Measurements from ENCODE around the gene NARS2. TPM values are rescaled to one million over a fixed set of nuclear protein-coding genes. Genes with fewer than 3 reads are reported as not detected.
"Not testable (repeated sequence)": the region's sequence is repeated elsewhere in the genome, so short reads cannot be mapped to it uniquely, and the experiment has no call there.

The NARS2 gene
- total RNA-seq, 1 donor from 2014 or later, result 25.5 TPM

DNA sequence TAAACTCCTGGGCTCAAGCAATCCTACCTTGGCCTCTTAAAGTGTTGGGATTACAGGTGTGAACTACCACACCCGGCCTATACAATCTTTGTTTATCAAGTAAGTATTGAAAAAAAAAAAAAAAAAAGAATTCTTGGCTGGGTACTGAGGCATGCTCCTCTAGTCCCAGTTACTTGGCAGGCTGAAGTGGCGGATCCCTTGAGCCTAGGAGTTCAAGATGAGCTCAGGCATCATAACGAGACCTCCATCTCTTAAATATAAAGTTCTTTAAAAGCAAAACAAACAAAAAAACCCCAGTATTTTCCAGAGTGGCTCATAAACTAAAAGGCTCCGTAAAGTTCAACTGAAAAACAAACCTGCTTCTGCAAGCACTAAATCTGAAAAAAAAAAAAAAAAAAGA, 106.7 kb downstream of the NARS2 start:
- DNase-seq (ENCODE audit: low read depth), result no peak
- Histone ChIP-seq H3K27me3 (ENCODE audit: control insufficient read depth, insufficient read depth, low read length) (no peaks in the 10 kb centered on the region), H3K4me3 (ENCODE audit: low read depth, low read length) (no peak overlapping the region), H3K36me3 (ENCODE audit: control insufficient read depth, insufficient read depth, low read length) (no peaks in the 10 kb centered on the region)
- TF ChIP-seq CTCF (IDR thresholded peaks at IDR 0.05; ENCODE audit: insufficient read depth, low read length, poor library complexity, severe bottlenecking), result no peak

- no peak overlapping the region for H3K4me3 ChIP-seq (ENCODE audit: low read depth, low read length)
These were observed 107.3 kb downstream of the NARS2 start for GRCh38 chr11:78467370-78467769.

GRCh38 chr11:78465169-78465942, 109.3 kb downstream of the NARS2 start:
- H3K4me3 ChIP-seq (ENCODE audit: low read depth, low read length), result no peak overlapping the region
- no peaks in the 10 kb centered on the region for H3K36me3 ChIP-seq (ENCODE audit: control insufficient read depth, insufficient read depth, low read length)
- H3K27me3 ChIP-seq (ENCODE audit: control insufficient read depth, insufficient read depth, low read length), result no peaks in the 10 kb centered on the region
- no peak for DNase-seq (ENCODE audit: low read depth)
- TF ChIP-seq CTCF (IDR thresholded peaks at IDR 0.05; ENCODE audit: insufficient read depth, low read length, poor library complexity, severe bottlenecking), result no peak

More at GRCh38 chr11:78467370-78467769, 107.3 kb downstream of the NARS2 start:
- no peak for DNase-seq (ENCODE audit: low read depth)
- no peaks in the 10 kb centered on the region for H3K36me3 ChIP-seq (ENCODE audit: control insufficient read depth, insufficient read depth, low read length)
- TF ChIP-seq CTCF (IDR thresholded peaks at IDR 0.05; ENCODE audit: insufficient read depth, low read length, poor library complexity, severe bottlenecking), result no peak
- H3K27me3 ChIP-seq (ENCODE audit: control insufficient read depth, insufficient read depth, low read length), result no peaks in the 10 kb centered on the region

DNA sequence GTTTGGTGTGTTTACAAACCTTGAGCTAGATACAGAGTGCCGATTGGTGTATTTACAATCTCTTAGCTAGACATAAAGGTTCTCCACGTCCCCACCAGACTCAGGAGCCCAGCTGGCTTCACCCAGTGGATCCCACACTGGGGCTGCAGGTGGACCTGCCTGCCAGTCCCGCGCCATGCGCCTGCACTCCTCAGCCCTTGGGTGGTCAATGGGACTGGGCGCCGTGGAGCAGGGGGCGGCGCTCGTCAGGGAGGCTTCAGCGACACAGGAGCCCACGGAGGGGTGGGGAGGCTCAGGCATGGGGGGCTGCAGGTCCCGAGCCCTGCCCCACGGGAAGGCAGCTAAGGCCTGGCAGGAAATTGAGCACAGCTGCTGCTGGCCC, 109.9 kb downstream of the NARS2 start:
- H3K27me3 ChIP-seq (ENCODE audit: control insufficient read depth, insufficient read depth, low read length); H3K4me3 ChIP-seq (ENCODE audit: low read depth, low read length); DNase-seq (ENCODE audit: low read depth); H3K36me3 ChIP-seq (ENCODE audit: control insufficient read depth, insufficient read depth, low read length): not testable (repeated sequence)

- H3K36me3 ChIP-seq (ENCODE audit: control insufficient read depth, insufficient read depth, low read length), result no peaks in the 10 kb centered on the region
- H3K4me3 ChIP-seq (ENCODE audit: low read depth, low read length), result no peak overlapping the region
- no peaks in the 10 kb centered on the region for H3K27me3 ChIP-seq (ENCODE audit: control insufficient read depth, insufficient read depth, low read length)
- no peak for TF ChIP-seq CTCF (IDR thresholded peaks at IDR 0.05; ENCODE audit: insufficient read depth, low read length, poor library complexity, severe bottlenecking)
- DNase-seq (ENCODE audit: low read depth), result no peak
These were observed 114.2 kb downstream of the NARS2 start for GRCh38 chr11:78460471-78460870.

DNA sequence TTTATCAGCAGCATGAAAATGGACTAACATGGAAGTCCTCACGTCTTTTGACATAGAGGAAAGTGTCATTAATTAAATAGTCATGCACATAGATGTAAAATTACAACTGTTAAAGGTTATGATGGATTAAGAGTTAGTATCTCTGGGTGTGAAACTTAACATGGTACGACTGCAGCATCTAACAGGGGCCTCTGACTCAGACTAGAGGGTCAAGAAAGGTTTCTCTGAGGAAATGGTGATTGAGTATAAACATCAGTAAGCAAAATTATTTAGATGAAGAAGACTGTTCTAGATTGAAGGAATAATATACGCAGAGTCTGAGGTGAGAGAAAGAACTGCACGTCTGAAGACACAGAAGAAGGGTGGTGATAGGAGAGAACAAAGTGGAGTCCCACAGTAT, 114.9 kb downstream of the NARS2 start:
- DNase-seq (ENCODE audit: low read depth), result no peak
- Histone ChIP-seq H3K4me3 (ENCODE audit: low read depth, low read length) (no peak overlapping the region), H3K36me3 (ENCODE audit: control insufficient read depth, insufficient read depth, low read length) (no peaks in the 10 kb centered on the region), H3K27me3 (ENCODE audit: control insufficient read depth, insufficient read depth, low read length) (no peaks in the 10 kb centered on the region)
- no peak for TF ChIP-seq CTCF (IDR thresholded peaks at IDR 0.05; ENCODE audit: insufficient read depth, low read length, poor library complexity, severe bottlenecking)

All from kidney epithelial cell (primary cell).